Activated B cell treated with CpG ODN at 0.5 μM for 24 hours (primary cell): ENCODE measurements around the gene SORBS1. TPM values are rescaled to one million over a fixed set of nuclear protein-coding genes. Genes with fewer than 3 reads are reported as not detected.

Source experiments
- ATAC-seq: fragments of 200-7000 bp; cut with Tn5 transposase; one replicate; pipeline ENCODE4 v1.10.0; 2021; ENCODE audit warnings: low read depth, mild to moderate bottlenecking, moderate library complexity
- CTCF ChIA-PET: fragments of 350-600 bp; sonication (Branson Sonifier 250); formaldehyde crosslinking; loops from one replicate; lab custom pipeline; 2021; ENCODE audit warnings: antibody characterized with exemption; lab: Charles Lee
- POLR2A ChIA-PET: fragments of 350-600 bp; sonication (Branson Sonifier 250); formaldehyde crosslinking; loops from one replicate; lab custom pipeline; 2021; ENCODE audit warnings: antibody characterized with exemption; lab: Charles Lee
- DNase-seq: peaks from one replicate; pipeline ENCODE4 v3.0.0; 2022
- H3K27ac Mint-ChIP-seq: one replicate; pipeline ENCODE4 v1.8.0; 2020; ENCODE audit warnings: mixed read lengths
- H3K27me3 Mint-ChIP-seq: one replicate; pipeline ENCODE4 v1.8.0; 2021; ENCODE audit warnings: mixed read lengths
- H3K36me3 Mint-ChIP-seq: one replicate; pipeline ENCODE4 v1.8.0; 2021; ENCODE audit warnings: low read depth, mixed read lengths
- H3K4me1 Mint-ChIP-seq: one replicate; pipeline ENCODE4 v1.8.0; 2021; ENCODE audit warnings: mixed read lengths
- H3K4me3 Mint-ChIP-seq: one replicate; pipeline ENCODE4 v1.8.0; 2020; ENCODE audit warnings: mild to moderate bottlenecking, mixed read lengths
- H3K9me3 Mint-ChIP-seq: one replicate; pipeline ENCODE4 v1.8.0; 2020; ENCODE audit warnings: mixed read lengths
- CTCF ChIP-seq: fragments of 200-600 bp; IDR thresholded peaks from one replicate; pipeline ENCODE4 v1.8.0; 2022; ENCODE audit warnings: antibody characterized with exemption, mild to moderate bottlenecking
- intact Hi-C: fragments of 100-400 bp; cut with micrococcal nuclease; formaldehyde crosslinking; loops from one replicate; pipeline ENCODE4 v1.15.1; 2024
- total RNA-seq: library from RNA; stranded (reverse); gene quantifications from 2 replicates; pipeline ENCODE4 v1.2.3, GENCODE V29; 2022

Gene SORBS1
- total RNA-seq, 1 donor from 2014 or later: 0.42 TPM

GRCh38 chr10:95566136-95566535 is 5.0 kb upstream of the SORBS1 start:
- ChIA-PET POLR2A (no interaction called here), CTCF (no interaction called here)
- ATAC-seq (no peak), DNase-seq (no peak)
- H3K27me3 Mint-ChIP-seq: peaks cover 4% of the 10 kb centered on the region
- TF ChIP-seq CTCF: no peak
- H3K9me3 Mint-ChIP-seq: no peaks in the 10 kb centered on the region
- intact Hi-C loops: no loop called here
- no peak overlapping the region for H3K27ac Mint-ChIP-seq
- H3K36me3 Mint-ChIP-seq: no peaks in the 10 kb centered on the region
- H3K4me1 Mint-ChIP-seq: peaks cover 3% of the 10 kb centered on the region
- no peak overlapping the region for H3K4me3 Mint-ChIP-seq

- no peaks in the 10 kb centered on the region for H3K9me3 Mint-ChIP-seq
- peaks cover 4% of the 10 kb centered on the region for H3K27me3 Mint-ChIP-seq
- peaks cover 4% of the 10 kb centered on the region for H3K36me3 Mint-ChIP-seq
- intact Hi-C loops: no loop called here
- no peak for TF ChIP-seq CTCF
- no peak for DNase-seq
- ChIA-PET CTCF (no interaction called here), POLR2A (no interaction called here)
- no peak overlapping the region for H3K4me3 Mint-ChIP-seq
- H3K27ac Mint-ChIP-seq: no peak overlapping the region
- ATAC-seq: no peak
- peaks cover 7% of the 10 kb centered on the region for H3K4me1 Mint-ChIP-seq
These were observed 4.2 kb upstream of the SORBS1 start for GRCh38 chr10:95565336-95565735.

- peaks cover 10% of the 10 kb centered on the region for H3K27me3 Mint-ChIP-seq
- H3K4me1 Mint-ChIP-seq: peaks cover 10% of the 10 kb centered on the region
- intact Hi-C loops: loop anchor here (5.0 kb wide), 1 partner anchor 272 kb away; the partner anchor contains the start of gene PDLIM1
- no peak overlapping the region for H3K27ac Mint-ChIP-seq
- no peak for ATAC-seq
- CTCF ChIA-PET: no interaction called here
- H3K9me3 Mint-ChIP-seq: no peaks in the 10 kb centered on the region
- peaks cover 4% of the 10 kb centered on the region for H3K36me3 Mint-ChIP-seq
- no peak overlapping the region for H3K4me3 Mint-ChIP-seq
- DNase-seq: no peak
- POLR2A ChIA-PET: no interaction called here
- no peak for TF ChIP-seq CTCF
These were observed 3.1 kb upstream of the SORBS1 start for GRCh38 chr10:95564291-95564690.

- H3K4me3 Mint-ChIP-seq: peak overlapping the region; percentile 83
- no peak for ATAC-seq
- peaks cover 17% of the 10 kb centered on the region for H3K27me3 Mint-ChIP-seq
- no peak for TF ChIP-seq CTCF
- H3K4me1 Mint-ChIP-seq: peaks cover 10% of the 10 kb centered on the region
- intact Hi-C loops: loop anchor here (5.0 kb wide), 1 partner anchor 270 kb away; the partner anchor contains the start of gene PDLIM1
- H3K27ac Mint-ChIP-seq: no peak overlapping the region
- CTCF ChIA-PET: no interaction called here
- POLR2A ChIA-PET: interaction anchor here (0.5 kb wide), 1 partner anchor 14 kb away, joined by 3 read pairs; no protein-coding TSS in a partner anchor
- H3K36me3 Mint-ChIP-seq: peaks cover 4% of the 10 kb centered on the region
- DNase-seq: no peak
- H3K9me3 Mint-ChIP-seq: no peaks in the 10 kb centered on the region
These were observed 1.3 kb upstream of the SORBS1 start for GRCh38 chr10:95562341-95562965.

- peak overlapping the region; percentile 83 for H3K4me3 Mint-ChIP-seq
- ChIA-PET POLR2A (no interaction called here), CTCF (no interaction called here)
- H3K27me3 Mint-ChIP-seq: peaks cover 17% of the 10 kb centered on the region
- no peak for DNase-seq
- H3K9me3 Mint-ChIP-seq: no peaks in the 10 kb centered on the region
- ATAC-seq: no peak
- H3K4me1 Mint-ChIP-seq: peaks cover 10% of the 10 kb centered on the region
- no peak overlapping the region for H3K27ac Mint-ChIP-seq
- H3K36me3 Mint-ChIP-seq: peaks cover 4% of the 10 kb centered on the region
- no peak for TF ChIP-seq CTCF
- intact Hi-C loops: loop anchor here (1.0 to 5.0 kb wide), 4 partner anchors 95 to 481 kb away; partner anchors contain the start of genes ALDH18A1, CCNJ and PDLIM1
These were observed 650 bp upstream of the SORBS1 start for GRCh38 chr10:95561864-95562177.
